ENCODE data around the gene PAGE1. TPM values are rescaled to one million over a fixed set of nuclear protein-coding genes. Genes with fewer than 3 reads are reported as not detected.
"Not testable (repeated sequence)": the region's sequence is repeated elsewhere in the genome, so short reads cannot be mapped to it uniquely, and the experiment has no call there.

PAGE1 gene
- total RNA-seq: not detected

DNA sequence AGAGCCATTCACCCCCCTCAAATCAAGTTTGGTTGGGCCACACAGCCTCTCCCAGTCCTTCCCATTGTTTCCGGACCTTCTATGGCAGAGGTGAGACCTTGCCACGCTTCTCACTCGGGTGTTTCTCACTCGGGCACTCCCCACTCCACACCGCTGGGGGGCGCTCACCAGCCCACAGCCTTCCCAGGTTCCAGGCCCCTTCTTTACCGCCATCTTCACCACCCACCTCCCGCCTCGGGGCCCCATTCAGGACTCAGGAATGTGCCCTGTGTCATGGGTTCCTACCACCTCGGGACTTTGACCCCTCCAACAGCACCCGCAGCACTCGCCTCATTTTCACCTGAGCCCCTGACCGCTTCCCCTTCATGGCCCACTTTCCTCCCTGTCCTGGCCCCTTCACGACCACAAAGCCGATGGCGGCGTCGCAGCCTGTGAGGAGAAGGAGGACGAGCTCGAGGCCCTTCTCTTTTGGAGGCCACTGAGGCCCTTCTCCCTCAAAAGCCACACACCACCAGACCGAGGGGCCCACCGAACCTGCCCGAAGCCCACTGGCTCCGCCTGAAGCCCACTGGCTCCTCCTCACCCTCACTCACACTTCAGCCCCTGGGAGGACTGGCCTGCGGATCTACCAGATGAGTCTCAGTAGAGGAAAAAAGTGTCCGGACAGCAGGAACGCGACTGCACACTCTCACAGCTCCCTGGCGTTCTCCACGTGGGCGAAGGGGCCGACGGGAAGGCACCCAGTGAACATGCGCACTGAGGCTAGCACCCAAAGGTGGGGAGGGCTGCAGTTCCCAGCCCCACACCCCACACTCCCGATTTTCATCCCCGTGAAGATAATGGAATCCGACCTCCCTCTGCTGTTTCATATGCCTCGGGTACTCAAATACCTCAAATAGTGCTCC lies at the start of gene PAGE1:
TSS of gene PAGE1 (minus strand) at position 709 of the 905 bp plus-strand sequence. CDS start 1,214 bp downstream, outside the sequence.
- no peaks in the 10 kb centered on the region for H3K4me1 Mint-ChIP-seq
- peaks cover 5% of the 10 kb centered on the region for H3K9me3 Mint-ChIP-seq
- no peak within 1 kb of the TSS for H3K4me3 Mint-ChIP-seq
- no peaks in the 10 kb centered on the region for H3K27me3 Mint-ChIP-seq
- H3K36me3 Mint-ChIP-seq (ENCODE audit: low read depth): no peaks in the 10 kb centered on the region
- no peak for ATAC-seq (replicated peaks)
- no peak within 1 kb of the TSS for H3K27ac Mint-ChIP-seq

DNA sequence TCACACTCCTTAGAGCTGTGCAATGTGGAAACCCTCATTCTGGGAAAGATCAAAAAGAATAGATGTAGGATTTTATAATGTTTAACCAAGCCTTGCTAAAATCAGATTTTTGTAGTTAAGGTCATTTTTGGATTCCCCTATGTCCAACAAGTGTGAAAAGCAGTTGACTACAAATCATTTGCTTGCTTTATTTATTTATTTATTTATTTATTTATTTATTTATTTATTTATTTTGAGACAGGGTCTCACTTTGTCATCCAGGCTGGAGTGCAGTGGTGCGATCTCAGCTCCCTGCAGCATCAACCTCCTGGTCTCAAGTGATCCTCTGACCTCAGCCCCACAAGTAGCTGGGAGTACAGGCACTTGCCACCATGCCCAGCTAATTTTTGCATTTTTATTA lies 45.7 kb upstream of the PAGE1 start:
- H3K4me1 Mint-ChIP-seq; H3K4me3 Mint-ChIP-seq; H3K27ac Mint-ChIP-seq; ATAC-seq (replicated peaks); H3K9me3 Mint-ChIP-seq; H3K36me3 Mint-ChIP-seq (ENCODE audit: low read depth): not testable (repeated sequence)
- peaks cover 10% of the 10 kb centered on the region for H3K27me3 Mint-ChIP-seq

DNA sequence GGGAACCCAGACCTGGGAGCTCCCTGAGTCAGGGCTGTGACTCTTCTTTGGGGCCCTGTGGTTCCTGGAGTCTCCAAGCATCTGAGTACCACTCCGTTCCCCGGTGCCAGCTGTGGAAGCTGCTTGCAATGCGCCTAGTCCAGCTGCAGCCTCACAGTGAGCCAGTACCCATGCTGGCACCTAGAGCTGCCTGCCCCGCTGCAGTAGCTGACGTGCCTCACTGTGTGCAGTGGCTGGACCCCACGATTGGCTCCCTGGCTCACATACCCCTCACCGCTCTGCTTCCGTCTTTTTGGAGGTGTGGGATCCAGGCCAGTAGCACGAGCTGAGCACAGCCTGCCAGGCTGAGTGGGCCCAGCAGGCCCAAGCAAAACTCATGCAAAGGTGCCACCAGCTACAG lies 32.1 kb upstream of the PAGE1 start:
- Mint-ChIP-seq H3K4me3 (no peak overlapping the region), H3K36me3 (ENCODE audit: low read depth) (no peaks in the 10 kb centered on the region), H3K27ac (no peak overlapping the region), H3K4me1 (no peaks in the 10 kb centered on the region), H3K27me3 (no peaks in the 10 kb centered on the region), H3K9me3 (no peaks in the 10 kb centered on the region)
- ATAC-seq (replicated peaks): no peak

DNA sequence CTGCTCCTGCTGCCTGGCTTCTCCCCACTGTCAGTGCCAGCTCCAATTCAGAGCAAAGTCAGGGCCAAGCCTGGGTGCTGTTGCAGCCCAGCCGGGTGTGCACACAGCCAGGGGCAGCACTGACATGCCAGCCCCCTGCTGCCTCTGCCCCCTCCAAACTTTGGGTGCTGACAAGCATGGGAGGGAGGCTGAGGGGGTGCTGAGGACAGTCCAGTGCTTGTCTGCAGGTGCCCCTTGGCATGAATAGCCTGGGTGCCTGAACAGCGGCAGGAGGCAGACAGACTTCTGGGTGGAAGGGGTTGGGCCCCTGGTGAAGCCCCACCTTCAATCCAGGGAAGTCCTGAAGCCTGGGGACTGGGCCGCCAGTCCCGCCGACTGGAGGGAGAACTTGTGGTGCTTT lies 31.2 kb upstream of the PAGE1 start:
- H3K4me1 Mint-ChIP-seq: no peaks in the 10 kb centered on the region
- ATAC-seq (replicated peaks): no peak
- H3K4me3 Mint-ChIP-seq: no peak overlapping the region
- H3K27ac Mint-ChIP-seq: no peak overlapping the region
- H3K27me3 Mint-ChIP-seq: no peaks in the 10 kb centered on the region
- no peaks in the 10 kb centered on the region for H3K36me3 Mint-ChIP-seq (ENCODE audit: low read depth)
- no peaks in the 10 kb centered on the region for H3K9me3 Mint-ChIP-seq

DNA sequence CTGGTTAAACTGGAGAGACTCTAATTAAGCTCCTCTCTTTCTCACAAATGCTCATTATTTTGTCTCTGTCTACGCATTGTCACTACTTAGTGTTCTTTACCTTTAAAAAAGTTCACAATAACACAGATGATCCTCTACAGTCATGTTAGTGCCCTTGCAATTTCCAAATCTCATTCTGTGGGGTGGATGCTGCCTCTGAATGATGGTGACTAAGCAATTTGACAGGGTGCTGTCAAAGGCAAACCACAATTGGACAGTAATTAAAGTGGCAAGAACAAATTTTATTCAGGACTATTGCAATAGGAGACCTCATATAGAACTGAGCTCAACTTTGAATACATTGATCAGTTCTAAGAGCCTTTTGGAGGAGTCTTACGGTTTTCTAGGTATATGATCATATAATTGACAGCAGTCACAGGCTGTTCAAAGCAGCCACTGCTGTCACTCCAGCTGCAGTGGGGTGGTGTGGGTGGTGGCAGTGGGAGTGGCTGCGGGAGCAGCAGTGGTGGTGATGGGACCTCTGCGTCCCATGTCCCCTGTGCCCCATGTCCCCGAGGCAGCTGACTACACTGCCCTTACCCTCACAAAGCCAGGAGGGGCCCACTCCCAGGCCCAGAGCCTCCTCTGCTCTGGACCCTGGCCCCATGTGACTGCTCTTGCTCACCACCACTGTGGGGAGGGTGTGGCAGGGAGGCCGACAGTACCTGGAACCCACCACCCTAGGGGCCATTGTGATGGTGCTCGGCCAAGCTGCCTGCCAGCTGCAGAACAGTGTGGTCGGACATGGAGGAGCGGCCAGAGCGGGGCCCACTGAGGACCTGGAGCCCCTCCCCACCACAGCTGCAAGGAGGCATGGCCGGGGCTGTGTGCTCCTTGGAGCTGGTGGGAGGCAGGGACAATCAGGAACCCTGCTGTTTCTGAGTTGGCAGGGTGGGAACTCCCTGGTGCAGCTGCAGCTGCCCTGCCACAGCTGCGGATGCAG lies 30.4 kb upstream of the PAGE1 start:
- no peaks in the 10 kb centered on the region for H3K27me3 Mint-ChIP-seq
- no peaks in the 10 kb centered on the region for H3K36me3 Mint-ChIP-seq (ENCODE audit: low read depth)
- no peak for ATAC-seq (replicated peaks)
- H3K27ac Mint-ChIP-seq: no peak overlapping the region
- no peak overlapping the region for H3K4me3 Mint-ChIP-seq
- H3K9me3 Mint-ChIP-seq: no peaks in the 10 kb centered on the region
- H3K4me1 Mint-ChIP-seq: no peaks in the 10 kb centered on the region

- no peaks in the 10 kb centered on the region for H3K27me3 Mint-ChIP-seq
- H3K9me3 Mint-ChIP-seq: no peaks in the 10 kb centered on the region
- ATAC-seq (replicated peaks): no peak
- no peak overlapping the region for H3K27ac Mint-ChIP-seq
- H3K4me3 Mint-ChIP-seq: no peak overlapping the region
- no peaks in the 10 kb centered on the region for H3K36me3 Mint-ChIP-seq (ENCODE audit: low read depth)
- H3K4me1 Mint-ChIP-seq: no peaks in the 10 kb centered on the region
Observed at GRCh38 chrX:49725401-49725800, 29.6 kb upstream of the PAGE1 start.

- ATAC-seq (replicated peaks); H3K27me3 Mint-ChIP-seq: not testable (repeated sequence)
Observed at GRCh38 chrX:49720106-49720505, 24.3 kb upstream of the PAGE1 start.

DNA sequence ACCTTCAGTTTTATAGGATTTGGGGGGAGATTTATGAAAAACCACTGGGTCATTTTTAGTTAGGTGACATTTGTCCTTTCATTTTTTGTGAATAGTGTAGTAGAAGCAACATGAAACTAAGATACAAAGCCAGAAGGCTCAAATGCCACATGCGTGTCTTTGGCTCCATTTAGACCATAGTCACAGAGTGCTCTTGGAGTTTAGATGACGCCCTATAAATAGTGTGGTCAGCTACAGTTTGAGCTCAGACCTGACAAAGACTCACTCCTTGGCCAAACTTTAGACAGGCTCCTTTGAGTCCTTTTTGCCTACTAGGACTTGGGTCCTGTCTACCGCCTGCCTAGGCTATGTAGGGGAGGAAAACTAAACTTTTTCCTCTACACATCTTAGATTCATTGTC lies 16.8 kb upstream of the PAGE1 start:
- ATAC-seq (replicated peaks): no peak
- Mint-ChIP-seq H3K4me3 (no peak overlapping the region), H3K27ac (no peak overlapping the region), H3K27me3 (peaks cover 3% of the 10 kb centered on the region), H3K36me3 (ENCODE audit: low read depth) (no peaks in the 10 kb centered on the region), H3K4me1 (no peaks in the 10 kb centered on the region), H3K9me3 (no peaks in the 10 kb centered on the region)

More at GRCh38 chrX:49720106-49720505, 24.3 kb upstream of the PAGE1 start:
- H3K9me3 Mint-ChIP-seq; H3K36me3 Mint-ChIP-seq (ENCODE audit: low read depth); H3K27ac Mint-ChIP-seq; H3K4me1 Mint-ChIP-seq; H3K4me3 Mint-ChIP-seq: not testable (repeated sequence)

DNA sequence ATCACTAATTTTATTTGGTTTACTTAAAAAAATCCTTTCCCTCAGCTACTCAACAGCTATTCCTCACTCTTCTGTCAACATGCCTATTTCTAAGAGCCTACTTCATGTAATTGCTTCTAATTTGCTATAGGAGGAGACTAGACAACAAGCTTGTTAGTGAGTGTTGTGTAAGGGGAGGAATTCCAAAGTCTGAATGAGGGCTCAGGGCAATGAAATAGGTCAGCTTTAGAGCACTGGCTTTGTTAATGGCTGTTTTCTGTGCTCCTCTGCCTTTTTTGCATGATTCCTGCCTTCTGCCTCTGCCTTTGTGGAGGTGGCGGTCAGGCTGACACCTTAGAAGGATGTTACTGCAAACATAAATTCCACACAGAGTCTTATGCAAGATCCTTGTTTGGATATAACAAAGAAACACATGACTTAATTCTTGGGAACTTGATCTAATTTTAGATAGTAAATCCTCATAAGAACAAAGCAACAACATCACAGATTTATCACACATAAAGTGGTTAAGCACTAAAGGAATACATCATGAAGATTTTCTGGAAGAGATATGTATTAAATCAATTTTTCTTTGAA lies 15.0 kb upstream of the PAGE1 start:
- no peaks in the 10 kb centered on the region for H3K4me1 Mint-ChIP-seq
- H3K27me3 Mint-ChIP-seq: peaks cover 7% of the 10 kb centered on the region
- H3K36me3 Mint-ChIP-seq (ENCODE audit: low read depth): no peaks in the 10 kb centered on the region
- ATAC-seq (replicated peaks): no peak
- H3K4me3 Mint-ChIP-seq: no peak overlapping the region
- H3K9me3 Mint-ChIP-seq: no peaks in the 10 kb centered on the region
- no peak overlapping the region for H3K27ac Mint-ChIP-seq

DNA sequence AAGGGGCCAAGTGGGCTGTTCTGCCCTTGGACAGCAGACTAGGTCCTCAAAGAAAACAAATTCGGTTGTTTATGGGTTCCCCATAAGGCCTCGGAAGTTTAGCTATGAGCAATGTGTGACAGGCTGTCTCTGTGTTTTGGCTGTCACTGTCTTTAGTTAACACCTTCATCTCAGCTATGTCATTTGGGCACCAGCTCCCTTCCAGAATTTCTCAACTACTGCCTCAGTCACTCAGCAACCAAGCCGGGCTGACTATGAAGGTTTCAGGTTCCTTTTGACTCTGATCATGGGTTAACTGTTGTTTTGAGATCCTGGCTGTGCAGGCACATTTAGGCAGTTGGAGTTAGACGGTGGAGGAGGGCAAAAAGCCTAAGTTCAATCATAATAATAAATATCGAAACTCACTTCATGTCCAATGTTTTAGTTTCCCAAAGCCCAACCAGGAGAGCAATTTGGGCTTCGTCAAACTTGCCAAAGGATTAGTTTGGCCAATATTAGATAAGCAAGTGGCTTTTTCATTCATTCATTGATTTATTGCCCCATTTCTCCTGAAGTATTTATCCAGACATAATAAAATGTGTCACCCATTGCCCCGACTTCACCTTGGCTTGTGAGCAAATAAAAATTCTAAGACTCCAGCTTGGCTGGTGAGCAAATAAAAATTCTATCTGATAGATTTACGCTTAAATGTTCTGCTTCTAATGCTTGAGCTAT lies 9.1 kb upstream of the PAGE1 start:
- H3K4me1 Mint-ChIP-seq: no peaks in the 10 kb centered on the region
- H3K36me3 Mint-ChIP-seq (ENCODE audit: low read depth): no peaks in the 10 kb centered on the region
- ATAC-seq (replicated peaks): peak; percentile 76
- H3K27ac Mint-ChIP-seq: no peak overlapping the region
- no peak overlapping the region for H3K4me3 Mint-ChIP-seq
- H3K27me3 Mint-ChIP-seq: peaks cover 6% of the 10 kb centered on the region
- no peaks in the 10 kb centered on the region for H3K9me3 Mint-ChIP-seq

DNA sequence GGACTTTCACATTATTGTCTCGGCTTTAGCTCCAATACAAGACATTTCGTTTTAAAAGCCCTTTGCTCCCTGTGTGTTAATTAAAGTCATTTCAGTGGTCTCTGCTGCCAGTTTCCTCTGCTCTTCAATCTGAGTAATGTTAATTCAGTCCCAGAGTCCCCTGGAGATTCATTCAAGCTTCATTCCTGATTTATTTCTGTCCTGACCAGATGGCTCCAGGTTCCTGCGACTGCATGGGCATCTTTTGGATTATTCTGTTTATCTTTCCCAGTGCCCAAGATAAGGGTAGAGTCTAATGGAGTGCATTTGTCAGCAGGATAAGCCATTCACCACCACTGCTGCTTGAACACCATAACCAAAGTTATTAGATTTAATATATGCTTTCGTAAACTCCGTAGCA lies 6.1 kb upstream of the PAGE1 start:
- ATAC-seq (replicated peaks): no peak
- H3K4me1 Mint-ChIP-seq: no peaks in the 10 kb centered on the region

GRCh38 chrX:49701323-49701722 lies 5.5 kb upstream of the PAGE1 start:
- ATAC-seq (replicated peaks): no peak
- H3K9me3 Mint-ChIP-seq: no peaks in the 10 kb centered on the region
- no peaks in the 10 kb centered on the region for H3K4me1 Mint-ChIP-seq
- peaks cover 2% of the 10 kb centered on the region for H3K27me3 Mint-ChIP-seq
- no peak overlapping the region for H3K27ac Mint-ChIP-seq
- no peak overlapping the region for H3K4me3 Mint-ChIP-seq
- no peaks in the 10 kb centered on the region for H3K36me3 Mint-ChIP-seq (ENCODE audit: low read depth)

More for the DNA sequence above, 6.1 kb upstream of the PAGE1 start:
- Mint-ChIP-seq H3K27me3 (peaks cover 6% of the 10 kb centered on the region), H3K36me3 (ENCODE audit: low read depth) (no peaks in the 10 kb centered on the region), H3K9me3 (no peaks in the 10 kb centered on the region), H3K27ac (no peak overlapping the region), H3K4me3 (no peak overlapping the region)

- Mint-ChIP-seq H3K9me3 (no peaks in the 10 kb centered on the region), H3K27ac (no peak overlapping the region), H3K4me3 (no peak overlapping the region), H3K27me3 (peaks cover 9% of the 10 kb centered on the region), H3K4me1 (no peaks in the 10 kb centered on the region), H3K36me3 (ENCODE audit: low read depth) (no peaks in the 10 kb centered on the region)
- ATAC-seq (replicated peaks): no peak
Observed at GRCh38 chrX:49675075-49675719, 20.6 kb downstream of the PAGE1 start.
